ENCODE results near the gene UPF2. TPM values are rescaled to one million over a fixed set of nuclear protein-coding genes. Genes with fewer than 3 reads are reported as not detected.

The UPF2 gene
- total RNA-seq, 4 donors from 2014 or later: 21.9 to 30.8 (median 24.5) TPM

DNA sequence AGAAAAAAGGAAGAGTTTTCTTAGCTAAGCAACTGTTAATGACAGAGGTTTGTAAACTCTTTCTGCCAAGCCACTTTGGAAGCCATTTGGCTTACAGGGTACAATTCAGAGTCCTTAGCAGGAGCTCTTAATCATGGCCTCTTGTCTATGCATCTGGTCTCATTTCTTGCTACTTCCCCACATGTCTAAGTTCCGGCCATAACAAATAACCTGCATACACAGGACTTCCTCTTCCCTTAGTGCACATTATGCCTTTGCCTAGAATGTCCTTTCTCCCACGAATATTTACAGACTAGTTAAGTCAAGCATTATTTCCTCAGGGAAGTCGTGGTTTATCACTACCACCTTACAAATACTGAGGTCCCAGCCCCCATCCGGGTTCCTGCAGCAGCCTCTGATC is 8.6 kb upstream of the UPF2 start:
- TF ChIP-seq, protein P1, sequence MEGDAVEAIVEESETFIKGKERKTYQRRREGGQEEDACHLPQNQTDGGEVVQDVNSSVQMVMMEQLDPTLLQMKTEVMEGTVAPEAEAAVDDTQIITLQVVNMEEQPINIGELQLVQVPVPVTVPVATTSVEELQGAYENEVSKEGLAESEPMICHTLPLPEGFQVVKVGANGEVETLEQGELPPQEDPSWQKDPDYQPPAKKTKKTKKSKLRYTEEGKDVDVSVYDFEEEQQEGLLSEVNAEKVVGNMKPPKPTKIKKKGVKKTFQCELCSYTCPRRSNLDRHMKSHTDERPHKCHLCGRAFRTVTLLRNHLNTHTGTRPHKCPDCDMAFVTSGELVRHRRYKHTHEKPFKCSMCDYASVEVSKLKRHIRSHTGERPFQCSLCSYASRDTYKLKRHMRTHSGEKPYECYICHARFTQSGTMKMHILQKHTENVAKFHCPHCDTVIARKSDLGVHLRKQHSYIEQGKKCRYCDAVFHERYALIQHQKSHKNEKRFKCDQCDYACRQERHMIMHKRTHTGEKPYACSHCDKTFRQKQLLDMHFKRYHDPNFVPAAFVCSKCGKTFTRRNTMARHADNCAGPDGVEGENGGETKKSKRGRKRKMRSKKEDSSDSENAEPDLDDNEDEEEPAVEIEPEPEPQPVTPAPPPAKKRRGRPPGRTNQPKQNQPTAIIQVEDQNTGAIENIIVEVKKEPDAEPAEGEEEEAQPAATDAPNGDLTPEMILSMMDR (IDR thresholded peaks at IDR 0.05; ENCODE audit: low read depth): no peak

DNA sequence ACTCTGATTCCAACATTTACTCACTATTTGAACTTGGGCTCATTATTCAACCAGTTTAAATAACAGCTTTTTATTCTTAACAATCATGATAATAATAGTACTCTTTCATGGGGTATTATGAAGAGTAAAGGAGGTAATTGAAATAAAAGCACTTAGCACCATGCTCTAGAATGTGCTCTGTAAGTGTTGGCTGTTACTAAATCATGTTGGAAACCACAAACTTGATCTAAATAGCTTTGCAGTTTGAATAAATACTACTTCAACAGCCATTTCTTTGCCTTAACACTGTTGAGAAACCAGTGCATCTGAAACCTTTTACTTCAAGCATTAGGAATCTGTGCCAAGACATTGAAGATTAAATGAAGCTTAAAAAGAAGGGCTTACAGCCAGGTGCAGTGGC is 7.9 kb upstream of the UPF2 start:
- TF ChIP-seq, protein P1 (IDR thresholded peaks at IDR 0.05; ENCODE audit: low read depth): no peak

DNA sequence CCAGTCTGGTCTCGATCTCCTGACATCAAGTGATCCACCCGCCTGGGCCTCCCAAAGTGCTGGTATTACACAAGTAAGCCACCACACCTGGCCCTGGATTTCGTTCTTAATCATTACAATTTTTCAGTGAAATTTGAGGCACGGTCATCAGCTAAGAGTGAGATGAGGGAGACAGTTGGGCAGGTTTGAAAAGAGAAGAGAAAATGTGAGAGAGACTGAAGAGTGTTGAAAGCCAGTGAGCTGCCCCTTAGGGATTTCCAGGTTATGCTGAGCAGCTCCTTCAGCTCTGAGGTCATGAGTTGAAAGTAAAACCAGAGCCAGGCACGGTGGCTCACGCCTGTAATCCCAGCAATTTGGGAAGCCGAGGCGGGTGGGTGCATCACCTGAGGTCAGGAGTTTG is 5.9 kb upstream of the UPF2 start:
- TF ChIP-seq, protein P1 (IDR thresholded peaks at IDR 0.05; ENCODE audit: low read depth): no peak

DNA sequence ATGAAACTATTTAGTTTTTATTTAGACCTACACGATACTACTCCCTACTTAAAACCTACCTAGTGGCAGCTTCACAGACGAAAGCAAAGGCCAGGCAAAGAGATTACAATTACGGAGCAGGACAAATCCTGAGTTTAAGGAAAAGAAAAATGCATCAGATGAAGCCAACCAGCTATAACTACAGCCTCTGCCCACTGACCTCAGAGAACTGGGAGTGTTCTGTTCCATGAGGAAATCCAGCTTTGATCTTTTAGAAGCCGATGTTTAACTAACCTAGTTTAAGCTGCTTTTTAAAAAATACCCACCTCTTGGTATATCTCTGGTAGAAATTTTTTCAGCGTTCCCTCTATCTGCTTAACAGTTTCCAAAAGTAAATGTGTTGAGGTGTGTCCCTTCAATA is 3.0 kb upstream of the UPF2 start:
- TF ChIP-seq, protein P1 (IDR thresholded peaks at IDR 0.05; ENCODE audit: low read depth): no peak

DNA sequence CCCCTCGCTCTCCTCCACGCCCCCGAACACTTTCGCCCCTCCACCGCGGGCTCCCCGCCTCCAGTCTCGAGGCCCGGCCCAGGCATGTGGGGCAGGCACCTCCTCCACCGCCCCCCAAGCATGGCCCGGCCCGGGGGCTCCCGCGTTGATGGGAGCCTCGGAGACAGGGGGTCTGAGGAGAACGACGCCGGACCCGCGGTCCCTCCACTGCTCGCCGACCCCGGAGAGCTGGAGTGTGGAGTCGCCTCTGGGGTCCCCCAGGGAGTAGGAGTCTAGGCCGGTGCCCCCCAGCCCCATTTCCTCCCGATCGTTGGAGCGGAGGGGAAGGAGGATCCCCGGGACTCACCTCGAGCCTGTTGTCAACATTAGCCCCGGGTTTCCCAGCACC is 206 bp downstream of the UPF2 start:
- TF ChIP-seq, protein P1 (IDR thresholded peaks at IDR 0.05; ENCODE audit: low read depth): no peak

DNA sequence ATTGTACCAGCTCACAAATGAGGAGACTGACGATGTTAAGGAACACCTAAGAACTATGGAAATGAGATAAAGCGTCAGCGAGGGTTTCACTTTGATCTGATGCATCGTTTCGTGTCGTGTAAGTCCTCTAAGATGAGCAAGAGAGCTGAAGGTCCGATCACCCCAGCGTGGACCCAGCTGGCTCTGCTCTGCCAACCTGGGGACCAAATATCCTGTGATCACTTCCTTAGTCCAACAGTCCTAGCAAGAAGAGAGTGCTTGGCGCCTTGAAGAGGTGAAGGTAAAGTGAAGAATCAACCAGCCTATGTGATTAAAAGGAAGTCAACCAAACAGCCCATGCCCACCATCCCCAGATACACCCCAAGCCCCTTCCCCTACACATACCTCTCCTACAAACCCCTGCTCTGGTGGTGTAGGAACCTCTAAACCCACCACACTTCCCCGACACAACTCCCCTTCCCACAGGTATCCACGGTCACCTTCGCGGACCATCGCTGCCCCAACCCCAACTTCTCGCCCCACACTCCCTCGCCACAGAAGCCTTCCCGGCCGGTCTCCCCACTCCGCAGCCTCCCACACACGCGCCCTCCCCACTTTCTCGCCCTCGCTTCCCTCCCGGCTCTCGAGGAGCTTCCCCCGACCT is 722 bp downstream of the UPF2 start:
- TF ChIP-seq, protein P1 (IDR thresholded peaks at IDR 0.05; ENCODE audit: low read depth): no peak

DNA sequence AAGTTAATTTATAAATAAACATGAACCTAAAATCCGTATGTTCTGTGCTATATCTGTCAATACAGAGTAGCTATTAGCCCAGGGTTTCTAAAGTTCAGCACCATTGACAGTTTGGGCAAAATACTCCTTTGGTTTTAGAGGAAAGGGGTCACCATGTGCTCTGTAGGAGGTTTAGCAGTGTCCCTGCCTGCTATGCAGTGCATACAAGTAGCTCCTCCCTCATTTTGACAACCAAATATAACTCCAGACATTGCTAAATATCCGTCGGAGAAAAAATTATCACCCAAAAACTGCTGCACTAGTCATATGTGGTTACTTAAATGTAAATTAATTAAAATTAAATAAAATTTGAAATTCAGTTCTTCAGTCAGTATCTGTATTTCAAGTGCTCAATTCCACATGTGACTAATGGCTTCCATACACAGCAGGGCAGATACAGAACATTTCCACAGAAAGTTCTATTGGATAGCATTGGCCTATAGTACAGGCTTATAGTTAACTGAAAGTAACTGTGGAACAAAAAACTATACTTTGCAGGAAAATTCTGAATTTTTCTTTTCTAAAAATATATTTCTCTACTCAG is 6.4 kb downstream of the UPF2 start:
- TF ChIP-seq, protein P1 (IDR thresholded peaks at IDR 0.05; ENCODE audit: low read depth): no peak

Measured in subcutaneous adipose tissue (tissue), 4 donors.